SK-N-SH treated with all-trans-retinoic acid at 6 μM for 48 hours (cell line): Measurements from ENCODE around the gene SMIM27.
"Not testable (repeated sequence)": the region's sequence is repeated elsewhere in the genome, so short reads cannot be mapped to it uniquely, and the experiment has no call there.

ENCODE experiments used
- ATAC-seq: fragments of 200-7000 bp; cut with Tn5 transposase; 3 replicates; pipeline ENCODE4 v1.9.1; 2020; ENCODE audit warnings: mild to moderate bottlenecking, moderate library complexity
- ARNTL ChIP-seq: fragments of 450-650 bp; formaldehyde crosslinking; IDR thresholded peaks from 2 replicates; pipeline ENCODE4 v1.5.0; 2020; ENCODE audit warnings: low read depth, mild to moderate bottlenecking, moderate library complexity, borderline replicate concordance
- BACH2 ChIP-seq: fragments of 250-450 bp; sonication (Bioruptor Pico); IDR thresholded peaks from 2 replicates; pipeline ENCODE4 v1.9.0; 2021; ENCODE audit warnings: mild to moderate bottlenecking, borderline replicate concordance
- CSDC2 ChIP-seq: fragments of 250-450 bp; sonication (Bioruptor Pico); IDR thresholded peaks from 2 replicates; pipeline ENCODE4 v1.5.0; 2020; ENCODE audit warnings: mild to moderate bottlenecking, moderate library complexity
- ESRRG ChIP-seq: fragments of 250-450 bp; sonication (Bioruptor Pico); IDR thresholded peaks from 2 replicates; pipeline ENCODE4 v1.6.1; 2021; ENCODE audit warnings: mild to moderate bottlenecking
- GLIS3 ChIP-seq: fragments of 250-450 bp; sonication (Bioruptor Pico); IDR thresholded peaks from 2 replicates; pipeline ENCODE4 v1.5.0; 2020; ENCODE audit warnings: mild to moderate bottlenecking, moderate library complexity
- ISL1 ChIP-seq: fragments of 250-450 bp; sonication (Bioruptor Pico); IDR thresholded peaks from 2 replicates; pipeline ENCODE4 v2.1.2; 2022; ENCODE audit warnings: mild to moderate bottlenecking, moderate library complexity
- OSR1 ChIP-seq: fragments of 250-450 bp; sonication (Bioruptor Pico); IDR thresholded peaks from 2 replicates; pipeline ENCODE4 v1.8.0; 2022; ENCODE audit warnings: moderate library complexity, mild to moderate bottlenecking, inconsistent platforms
- PPARA ChIP-seq: fragments of 250-450 bp; sonication (Bioruptor Pico); IDR thresholded peaks from 2 replicates; pipeline ENCODE4 v1.5.0; 2020; ENCODE audit warnings: mild to moderate bottlenecking, borderline replicate concordance
- RARB ChIP-seq: fragments of 250-450 bp; sonication (Bioruptor Pico); IDR thresholded peaks from 2 replicates; pipeline ENCODE4 v1.8.0; 2021; ENCODE audit warnings: mild to moderate bottlenecking, moderate library complexity
- SNAI2 ChIP-seq: fragments of 250-450 bp; sonication (Bioruptor Pico); IDR thresholded peaks from 2 replicates; pipeline ENCODE4 v1.5.0; 2020; ENCODE audit warnings: mild to moderate bottlenecking, moderate library complexity
- TCF4 ChIP-seq: fragments of 250-450 bp; sonication (Bioruptor Pico); IDR thresholded peaks from 2 replicates; pipeline ENCODE4 v1.8.0; 2021; ENCODE audit warnings: mild to moderate bottlenecking, moderate library complexity, borderline replicate concordance
- TOX ChIP-seq: fragments of 250-450 bp; sonication (Bioruptor Pico); IDR thresholded peaks from 2 replicates; pipeline ENCODE4 v1.8.0; 2021; ENCODE audit warnings: mild to moderate bottlenecking, moderate library complexity, borderline replicate concordance
- ZC3H10 ChIP-seq: fragments of 250-450 bp; sonication (Bioruptor Pico); IDR thresholded peaks from 2 replicates; pipeline ENCODE4 v1.5.1; 2021; ENCODE audit warnings: mild to moderate bottlenecking, moderate library complexity
- ZFP3 ChIP-seq: fragments of 250-450 bp; sonication (Bioruptor Pico); IDR thresholded peaks from 2 replicates; pipeline ENCODE4 v1.5.0; 2020; ENCODE audit warnings: mild to moderate bottlenecking, moderate library complexity
- ZFP30 ChIP-seq: fragments of 450-650 bp; formaldehyde crosslinking; IDR thresholded peaks from 2 replicates; pipeline ENCODE4 v1.5.0; 2022; ENCODE audit warnings: mild to moderate bottlenecking, moderate library complexity
- ZNF565 ChIP-seq: fragments of 450-650 bp; formaldehyde crosslinking; conservative IDR thresholded peaks from 2 replicates; pipeline ENCODE4 v1.5.0; 2020; ENCODE audit warnings: low read depth, mild to moderate bottlenecking, moderate library complexity
- ZNF70 ChIP-seq: fragments of 450-650 bp; formaldehyde crosslinking; IDR thresholded peaks from 2 replicates; pipeline ENCODE4 v1.5.0; 2020; ENCODE audit warnings: mild to moderate bottlenecking, moderate library complexity
- ZNF8 ChIP-seq: fragments of 450-650 bp; formaldehyde crosslinking; IDR thresholded peaks from 2 replicates; pipeline ENCODE4 v1.5.0; 2020; ENCODE audit warnings: mild to moderate bottlenecking, moderate library complexity
- TF ChIP-seq, protein P1 (sequence below): fragments of 250-450 bp; sonication (Bioruptor Pico); IDR thresholded peaks from 2 replicates; pipeline ENCODE4 v1.8.0; 2021; ENCODE audit warnings: low read depth, mild to moderate bottlenecking, moderate library complexity, borderline replicate concordance
- TF ChIP-seq, protein P2 (sequence below): fragments of 250-450 bp; sonication (Bioruptor Pico); IDR thresholded peaks from 2 replicates; pipeline ENCODE4 v1.8.0; 2020; ENCODE audit warnings: mild to moderate bottlenecking, moderate library complexity, borderline replicate concordance
- TF ChIP-seq, protein P3 (sequence below): fragments of 250-450 bp; sonication (Bioruptor Pico); IDR thresholded peaks from 2 replicates; pipeline ENCODE4 v1.5.0; 2020; ENCODE audit warnings: mild to moderate bottlenecking, moderate library complexity
- TF ChIP-seq, protein P4 (sequence below): fragments of 250-450 bp; sonication (Bioruptor Pico); IDR thresholded peaks from 2 replicates; pipeline ENCODE4 v1.5.1; 2021; ENCODE audit warnings: mild to moderate bottlenecking, moderate library complexity

SMIM27 gene

DNA sequence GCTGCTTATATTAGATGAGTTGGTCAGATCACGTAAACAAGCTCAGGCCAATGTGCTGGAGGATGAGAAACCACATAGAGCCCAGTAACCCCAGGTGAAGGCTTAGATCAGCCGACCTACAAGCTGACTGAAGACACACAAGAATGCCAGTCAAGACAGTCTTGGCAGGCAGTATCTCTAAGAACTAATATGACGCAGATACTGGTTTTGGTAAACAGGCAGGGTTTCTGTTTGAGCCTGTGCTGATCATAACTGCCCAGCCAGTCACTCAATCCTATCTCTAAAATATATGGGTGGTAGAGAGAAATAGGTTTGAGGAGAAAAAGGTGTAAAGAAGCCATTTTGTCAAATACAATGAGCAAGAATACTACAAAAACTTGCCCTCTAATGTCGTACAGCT lies 18.3 kb upstream of the SMIM27 start (continued):
- TF ChIP-seq, protein P1, sequence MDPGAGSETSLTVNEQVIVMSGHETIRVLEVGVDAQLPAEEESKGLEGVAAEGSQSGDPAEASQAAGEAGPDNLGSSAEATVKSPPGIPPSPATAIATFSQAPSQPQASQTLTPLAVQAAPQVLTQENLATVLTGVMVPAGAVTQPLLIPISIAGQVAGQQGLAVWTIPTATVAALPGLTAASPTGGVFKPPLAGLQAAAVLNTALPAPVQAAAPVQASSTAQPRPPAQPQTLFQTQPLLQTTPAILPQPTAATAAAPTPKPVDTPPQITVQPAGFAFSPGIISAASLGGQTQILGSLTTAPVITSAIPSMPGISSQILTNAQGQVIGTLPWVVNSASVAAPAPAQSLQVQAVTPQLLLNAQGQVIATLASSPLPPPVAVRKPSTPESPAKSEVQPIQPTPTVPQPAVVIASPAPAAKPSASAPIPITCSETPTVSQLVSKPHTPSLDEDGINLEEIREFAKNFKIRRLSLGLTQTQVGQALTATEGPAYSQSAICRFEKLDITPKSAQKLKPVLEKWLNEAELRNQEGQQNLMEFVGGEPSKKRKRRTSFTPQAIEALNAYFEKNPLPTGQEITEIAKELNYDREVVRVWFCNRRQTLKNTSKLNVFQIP (CRISPR knock-in tag), result no peak
- no peak for TF ChIP-seq ESRRG
- no peak for TF ChIP-seq TOX

DNA sequence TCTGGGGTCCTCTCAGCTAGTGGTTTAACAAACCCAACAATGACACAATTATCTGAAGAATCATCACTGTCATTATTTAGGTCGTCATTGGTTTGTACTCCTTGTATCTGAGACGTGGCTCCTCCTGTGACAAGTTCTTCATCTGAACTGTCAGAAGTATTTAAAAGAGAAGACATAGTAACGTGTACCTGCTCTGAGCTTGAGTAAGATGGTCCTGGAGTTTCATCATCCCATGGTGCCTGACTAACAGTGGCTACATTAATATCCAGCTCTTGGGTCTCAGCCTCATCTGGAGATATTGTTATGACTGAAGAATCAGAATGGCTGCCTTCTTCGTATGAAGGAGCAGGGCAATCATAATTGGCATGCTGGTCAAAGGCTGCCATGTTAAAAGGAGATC lies 9.1 kb upstream of the SMIM27 start:
- TF ChIP-seq TCF4 (no peak), ZNF565 (CRISPR knock-in tag) (no peak), BACH2 (no peak), ZC3H10 (CRISPR knock-in tag) (no peak), PPARA (no peak), CSDC2 (CRISPR knock-in tag) (no peak), GLIS3 (CRISPR knock-in tag) (no peak), ZFP3 (CRISPR knock-in tag) (no peak), ARNTL (no peak), SNAI2 (no peak), ZNF70 (CRISPR knock-in tag) (no peak), TOX (no peak), ZFP30 (CRISPR knock-in tag) (no peak), OSR1 (CRISPR knock-in tag) (no peak), ZNF8 (CRISPR knock-in tag) (no peak), RARB (CRISPR knock-in tag) (no peak)
- TF ChIP-seq, protein P2, sequence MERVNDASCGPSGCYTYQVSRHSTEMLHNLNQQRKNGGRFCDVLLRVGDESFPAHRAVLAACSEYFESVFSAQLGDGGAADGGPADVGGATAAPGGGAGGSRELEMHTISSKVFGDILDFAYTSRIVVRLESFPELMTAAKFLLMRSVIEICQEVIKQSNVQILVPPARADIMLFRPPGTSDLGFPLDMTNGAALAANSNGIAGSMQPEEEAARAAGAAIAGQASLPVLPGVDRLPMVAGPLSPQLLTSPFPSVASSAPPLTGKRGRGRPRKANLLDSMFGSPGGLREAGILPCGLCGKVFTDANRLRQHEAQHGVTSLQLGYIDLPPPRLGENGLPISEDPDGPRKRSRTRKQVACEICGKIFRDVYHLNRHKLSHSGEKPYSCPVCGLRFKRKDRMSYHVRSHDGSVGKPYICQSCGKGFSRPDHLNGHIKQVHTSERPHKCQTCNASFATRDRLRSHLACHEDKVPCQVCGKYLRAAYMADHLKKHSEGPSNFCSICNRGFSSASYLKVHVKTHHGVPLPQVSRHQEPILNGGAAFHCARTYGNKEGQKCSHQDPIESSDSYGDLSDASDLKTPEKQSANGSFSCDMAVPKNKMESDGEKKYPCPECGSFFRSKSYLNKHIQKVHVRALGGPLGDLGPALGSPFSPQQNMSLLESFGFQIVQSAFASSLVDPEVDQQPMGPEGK (CRISPR knock-in tag), result no peak
- TF ChIP-seq, protein P3, sequence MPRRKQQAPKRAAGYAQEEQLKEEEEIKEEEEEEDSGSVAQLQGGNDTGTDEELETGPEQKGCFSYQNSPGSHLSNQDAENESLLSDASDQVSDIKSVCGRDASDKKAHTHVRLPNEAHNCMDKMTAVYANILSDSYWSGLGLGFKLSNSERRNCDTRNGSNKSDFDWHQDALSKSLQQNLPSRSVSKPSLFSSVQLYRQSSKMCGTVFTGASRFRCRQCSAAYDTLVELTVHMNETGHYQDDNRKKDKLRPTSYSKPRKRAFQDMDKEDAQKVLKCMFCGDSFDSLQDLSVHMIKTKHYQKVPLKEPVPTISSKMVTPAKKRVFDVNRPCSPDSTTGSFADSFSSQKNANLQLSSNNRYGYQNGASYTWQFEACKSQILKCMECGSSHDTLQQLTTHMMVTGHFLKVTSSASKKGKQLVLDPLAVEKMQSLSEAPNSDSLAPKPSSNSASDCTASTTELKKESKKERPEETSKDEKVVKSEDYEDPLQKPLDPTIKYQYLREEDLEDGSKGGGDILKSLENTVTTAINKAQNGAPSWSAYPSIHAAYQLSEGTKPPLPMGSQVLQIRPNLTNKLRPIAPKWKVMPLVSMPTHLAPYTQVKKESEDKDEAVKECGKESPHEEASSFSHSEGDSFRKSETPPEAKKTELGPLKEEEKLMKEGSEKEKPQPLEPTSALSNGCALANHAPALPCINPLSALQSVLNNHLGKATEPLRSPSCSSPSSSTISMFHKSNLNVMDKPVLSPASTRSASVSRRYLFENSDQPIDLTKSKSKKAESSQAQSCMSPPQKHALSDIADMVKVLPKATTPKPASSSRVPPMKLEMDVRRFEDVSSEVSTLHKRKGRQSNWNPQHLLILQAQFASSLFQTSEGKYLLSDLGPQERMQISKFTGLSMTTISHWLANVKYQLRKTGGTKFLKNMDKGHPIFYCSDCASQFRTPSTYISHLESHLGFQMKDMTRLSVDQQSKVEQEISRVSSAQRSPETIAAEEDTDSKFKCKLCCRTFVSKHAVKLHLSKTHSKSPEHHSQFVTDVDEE (CRISPR knock-in tag), result no peak
- TF ChIP-seq, protein P4, sequence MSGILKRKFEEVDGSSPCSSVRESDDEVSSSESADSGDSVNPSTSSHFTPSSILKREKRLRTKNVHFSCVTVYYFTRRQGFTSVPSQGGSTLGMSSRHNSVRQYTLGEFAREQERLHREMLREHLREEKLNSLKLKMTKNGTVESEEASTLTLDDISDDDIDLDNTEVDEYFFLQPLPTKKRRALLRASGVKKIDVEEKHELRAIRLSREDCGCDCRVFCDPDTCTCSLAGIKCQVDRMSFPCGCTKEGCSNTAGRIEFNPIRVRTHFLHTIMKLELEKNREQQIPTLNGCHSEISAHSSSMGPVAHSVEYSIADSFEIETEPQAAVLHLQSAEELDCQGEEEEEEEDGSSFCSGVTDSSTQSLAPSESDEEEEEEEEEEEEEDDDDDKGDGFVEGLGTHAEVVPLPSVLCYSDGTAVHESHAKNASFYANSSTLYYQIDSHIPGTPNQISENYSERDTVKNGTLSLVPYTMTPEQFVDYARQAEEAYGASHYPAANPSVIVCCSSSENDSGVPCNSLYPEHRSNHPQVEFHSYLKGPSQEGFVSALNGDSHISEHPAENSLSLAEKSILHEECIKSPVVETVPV, result no peak
- ATAC-seq, result no peak

DNA sequence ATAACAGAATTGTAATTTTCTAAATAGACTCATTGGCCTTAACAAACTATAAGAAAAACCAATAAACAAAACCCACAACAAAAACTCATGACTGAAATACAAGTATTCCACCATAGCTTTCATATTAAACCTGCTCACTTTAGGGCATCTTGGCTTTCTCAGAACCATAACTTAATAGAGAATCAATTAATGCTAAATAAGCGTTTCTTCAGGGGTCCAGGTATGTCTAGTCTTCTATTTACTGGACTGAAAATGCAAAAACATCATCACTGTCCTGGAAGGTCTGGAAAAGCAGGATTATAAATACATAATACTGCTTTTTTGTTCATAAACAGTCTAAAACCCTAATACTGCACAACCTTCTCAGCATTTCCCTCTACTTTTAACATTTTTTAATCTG lies 6.2 kb upstream of the SMIM27 start:
- TF ChIP-seq ISL1 (CRISPR knock-in tag), result no peak
- no peak for TF ChIP-seq ZFP30 (CRISPR knock-in tag)
- TF ChIP-seq, protein P1 (CRISPR knock-in tag), result no peak
- no peak for TF ChIP-seq TOX
- no peak for TF ChIP-seq RARB (CRISPR knock-in tag)
- TF ChIP-seq ZFP3 (CRISPR knock-in tag), result no peak
- TF ChIP-seq, protein P3 (CRISPR knock-in tag), result no peak
- TF ChIP-seq SNAI2, result no peak
- TF ChIP-seq TCF4, result no peak
- no peak for TF ChIP-seq CSDC2 (CRISPR knock-in tag)
- TF ChIP-seq ZNF70 (CRISPR knock-in tag), result no peak
- no peak for TF ChIP-seq GLIS3 (CRISPR knock-in tag)
- TF ChIP-seq, all 23 proteins: peak for 0

DNA sequence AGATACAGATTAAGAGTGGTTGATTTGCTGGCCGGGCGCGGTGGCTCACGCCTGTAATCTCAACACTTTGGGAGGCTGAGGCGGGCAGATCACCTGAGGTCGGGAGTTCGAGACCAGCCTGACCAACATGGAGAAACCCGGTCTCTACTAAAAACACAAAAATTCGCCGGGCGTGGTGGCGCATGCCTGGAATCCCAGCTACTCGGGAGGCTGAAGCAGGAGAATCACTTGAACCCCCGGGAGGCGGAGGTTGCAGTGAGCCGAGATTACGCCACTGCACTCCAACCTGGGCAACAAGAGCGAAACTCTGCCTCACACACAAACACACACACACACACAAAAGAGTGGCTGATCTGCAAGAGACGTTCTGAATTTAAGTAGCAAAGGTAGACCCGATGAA lies 3.9 kb upstream of the SMIM27 start:
- not testable (repeated sequence) for ATAC-seq

More for the DNA sequence above, 6.2 kb upstream of the SMIM27 start:
- ATAC-seq, result no peak
